ENCODE measurements around the gene ACO1.
"Not testable (repeated sequence)": the region's sequence is repeated elsewhere in the genome, so short reads cannot be mapped to it uniquely, and the experiment has no call there.

The ACO1 gene

GRCh38 chr9:32347571-32347970, 36.9 kb upstream of the ACO1 start:
- TF ChIP-seq CTCF (IDR thresholded peaks at IDR 0.05; ENCODE audit: low read depth, low read length): no peak

DNA sequence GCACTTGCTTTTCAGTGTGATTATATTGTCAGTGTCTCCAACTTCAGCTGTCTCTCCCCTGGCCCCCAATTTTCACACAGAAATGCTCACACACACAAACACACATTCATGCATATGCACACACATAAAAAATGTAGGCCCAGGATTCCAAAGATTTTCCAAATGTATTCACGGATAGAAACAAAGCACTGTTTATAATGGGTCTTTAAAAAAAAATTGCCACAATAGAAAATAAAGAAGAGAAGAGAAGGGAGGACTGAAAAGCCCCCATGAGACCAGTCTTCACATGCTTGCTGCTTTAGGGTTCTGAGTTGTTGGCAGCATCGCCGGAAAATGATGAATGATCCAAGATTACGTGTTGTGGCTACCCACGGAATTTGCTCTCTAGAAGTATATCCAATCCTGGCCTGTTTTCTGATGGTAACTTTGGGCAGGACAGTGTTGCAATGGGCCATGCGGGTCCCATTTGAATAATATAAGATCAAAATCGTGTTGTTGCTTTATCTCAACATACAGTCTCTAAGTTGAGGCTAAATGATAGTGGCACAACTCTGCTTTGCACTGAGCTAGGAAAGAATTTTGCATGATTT, 36.2 kb upstream of the ACO1 start:
- no peak for TF ChIP-seq CTCF (IDR thresholded peaks at IDR 0.05; ENCODE audit: low read depth, low read length)
- DNase-seq (ENCODE audit: extremely low read depth, low read depth): no peak

More at GRCh38 chr9:32347571-32347970, 36.9 kb upstream of the ACO1 start:
- no peak for DNase-seq (ENCODE audit: extremely low read depth, low read depth)

DNA sequence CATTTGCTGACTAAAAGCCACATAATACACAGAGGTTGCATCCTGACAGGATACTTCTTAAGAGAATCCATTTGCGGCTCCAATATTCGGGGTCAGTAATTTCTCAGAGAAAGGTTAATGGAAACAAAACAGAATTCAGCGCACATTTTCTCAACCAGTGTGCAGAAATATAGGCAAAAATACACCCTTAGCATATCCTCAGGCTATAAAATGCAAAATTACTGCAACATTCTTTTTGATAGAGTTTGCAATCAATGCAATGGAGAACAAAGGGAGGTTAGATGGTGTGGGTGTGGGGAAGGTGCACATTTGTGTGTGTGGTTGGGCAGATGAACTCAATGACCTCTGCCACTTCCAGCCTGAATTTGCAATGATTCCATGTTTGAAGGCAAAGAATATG, 35.4 kb upstream of the ACO1 start:
- TF ChIP-seq CTCF (IDR thresholded peaks at IDR 0.05; ENCODE audit: low read depth, low read length): no peak
- no peak for DNase-seq (ENCODE audit: extremely low read depth, low read depth)

DNA sequence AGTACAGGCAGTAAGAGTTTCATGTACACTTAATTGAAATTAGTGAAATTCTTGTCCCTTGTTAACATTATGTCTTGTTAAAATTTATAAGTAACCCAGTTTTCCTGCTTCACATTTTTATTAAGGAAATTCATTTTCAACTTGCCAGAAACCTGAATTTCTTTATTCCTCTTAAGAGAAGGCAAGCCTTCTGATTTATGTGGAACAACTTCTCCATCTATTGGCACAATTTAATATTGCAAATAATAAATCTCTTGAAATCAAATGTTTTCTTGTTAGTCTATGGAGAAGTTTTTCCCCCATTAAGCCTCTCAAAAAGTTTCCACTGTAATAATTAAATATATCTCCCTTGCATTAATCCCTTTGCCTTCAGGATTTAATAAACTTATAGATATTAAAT, 33.8 kb upstream of the ACO1 start:
- no peak for DNase-seq (ENCODE audit: extremely low read depth, low read depth)
- no peak; the same call in 1 of the 2 replicates for TF ChIP-seq CTCF (IDR thresholded peaks at IDR 0.05; ENCODE audit: low read depth, low read length)

DNA sequence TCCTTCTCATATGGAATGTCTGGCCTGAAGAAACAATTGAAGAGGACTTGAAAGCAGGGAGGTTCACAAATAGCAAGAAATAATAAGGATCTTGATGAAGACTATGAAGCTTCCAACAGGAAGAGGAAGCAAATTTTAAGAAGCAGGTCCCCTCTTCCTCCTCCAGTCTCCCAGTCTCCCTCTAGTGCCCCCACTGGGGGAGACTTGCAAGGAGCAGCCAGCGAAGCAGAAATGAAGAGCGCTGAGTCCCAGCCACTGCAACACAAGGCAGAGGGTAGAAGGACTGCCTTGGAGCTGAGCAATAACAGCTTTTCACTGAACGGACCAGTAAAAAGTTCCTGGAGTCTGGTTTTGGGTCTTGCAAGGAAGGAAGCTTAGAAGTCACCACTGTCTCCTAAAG, 32.6 kb upstream of the ACO1 start:
- no peak for TF ChIP-seq CTCF (IDR thresholded peaks at IDR 0.05; ENCODE audit: low read depth, low read length)
- no peak for DNase-seq (ENCODE audit: extremely low read depth, low read depth)

DNA sequence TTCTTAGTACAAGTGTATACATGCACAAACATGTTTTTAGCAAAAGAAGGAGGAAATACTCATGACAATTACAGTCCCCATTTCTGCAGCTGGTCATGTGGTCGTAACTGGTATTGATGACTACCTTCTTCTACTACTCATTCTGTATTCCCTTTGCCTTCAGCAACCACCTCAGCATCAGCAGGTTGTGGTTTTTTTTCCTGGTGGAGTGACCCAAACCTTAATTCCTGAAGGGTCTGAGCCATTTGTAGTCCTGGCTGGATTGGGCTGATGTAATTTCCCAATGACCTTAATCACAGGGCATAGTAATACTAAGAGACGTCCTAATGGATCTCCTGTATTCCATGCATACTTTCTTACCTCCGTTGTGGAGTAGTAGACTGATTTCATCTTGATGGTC, 31.0 kb upstream of the ACO1 start:
- not testable (repeated sequence) for DNase-seq (ENCODE audit: extremely low read depth, low read depth)

DNA sequence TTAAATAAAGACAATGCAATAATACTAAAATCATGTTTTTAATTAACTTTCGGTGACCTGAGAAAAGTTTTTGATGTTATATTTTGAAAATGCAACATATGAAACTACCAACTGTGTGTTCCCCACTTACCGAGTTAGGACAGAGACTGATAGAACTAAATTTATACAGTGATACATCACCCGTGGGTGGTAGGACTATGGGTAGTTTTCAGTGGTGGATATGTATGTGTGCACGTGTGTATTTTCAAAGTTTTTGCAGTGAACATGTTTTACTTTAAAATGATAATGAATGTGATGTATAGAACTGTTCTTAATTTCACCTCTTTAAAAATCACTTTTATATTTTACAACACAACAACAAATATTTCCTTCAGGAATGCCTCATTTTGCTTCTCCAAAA, 25.0 kb upstream of the ACO1 start:
- TF ChIP-seq CTCF (IDR thresholded peaks at IDR 0.05; ENCODE audit: low read depth, low read length): no peak
- no peak for DNase-seq (ENCODE audit: extremely low read depth, low read depth)

- no peak for DNase-seq (ENCODE audit: extremely low read depth, low read depth)
- no peak for TF ChIP-seq CTCF (IDR thresholded peaks at IDR 0.05; ENCODE audit: low read depth, low read length)
Measured at GRCh38 chr9:32360983-32361673, 23.3 kb upstream of the ACO1 start.
